ENCODE data around the gene DYNC2LI1.

DNA sequence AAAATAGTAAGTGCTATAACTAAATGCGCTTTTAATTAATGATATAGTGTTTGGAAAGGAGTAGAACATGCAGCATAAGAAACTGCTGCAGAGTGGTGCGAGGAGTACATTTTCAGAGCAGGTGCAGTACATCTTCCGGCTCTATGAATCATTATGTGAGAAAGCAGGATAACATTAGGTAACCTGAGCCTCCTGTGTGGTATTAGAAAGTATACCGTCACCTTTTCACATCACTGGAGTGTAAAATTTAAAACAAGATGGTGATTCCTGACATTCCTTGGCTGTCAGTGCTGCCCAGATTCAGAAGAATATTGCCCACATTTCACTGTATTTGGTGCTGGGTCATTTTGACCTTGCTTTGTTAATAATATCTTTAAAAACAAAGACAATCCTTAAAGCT, 7.8 kb upstream of the DYNC2LI1 start:
- TF ChIP-seq, protein P1, sequence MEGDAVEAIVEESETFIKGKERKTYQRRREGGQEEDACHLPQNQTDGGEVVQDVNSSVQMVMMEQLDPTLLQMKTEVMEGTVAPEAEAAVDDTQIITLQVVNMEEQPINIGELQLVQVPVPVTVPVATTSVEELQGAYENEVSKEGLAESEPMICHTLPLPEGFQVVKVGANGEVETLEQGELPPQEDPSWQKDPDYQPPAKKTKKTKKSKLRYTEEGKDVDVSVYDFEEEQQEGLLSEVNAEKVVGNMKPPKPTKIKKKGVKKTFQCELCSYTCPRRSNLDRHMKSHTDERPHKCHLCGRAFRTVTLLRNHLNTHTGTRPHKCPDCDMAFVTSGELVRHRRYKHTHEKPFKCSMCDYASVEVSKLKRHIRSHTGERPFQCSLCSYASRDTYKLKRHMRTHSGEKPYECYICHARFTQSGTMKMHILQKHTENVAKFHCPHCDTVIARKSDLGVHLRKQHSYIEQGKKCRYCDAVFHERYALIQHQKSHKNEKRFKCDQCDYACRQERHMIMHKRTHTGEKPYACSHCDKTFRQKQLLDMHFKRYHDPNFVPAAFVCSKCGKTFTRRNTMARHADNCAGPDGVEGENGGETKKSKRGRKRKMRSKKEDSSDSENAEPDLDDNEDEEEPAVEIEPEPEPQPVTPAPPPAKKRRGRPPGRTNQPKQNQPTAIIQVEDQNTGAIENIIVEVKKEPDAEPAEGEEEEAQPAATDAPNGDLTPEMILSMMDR (IDR thresholded peaks at IDR 0.05; ENCODE audit: control extremely low read depth in 1 of 3, insufficient read depth in 1 of 3, low read depth in 1 of 3, low read length in 3 of 3): no peak
- TF ChIP-seq POLR2AphosphoS5 (IDR thresholded peaks at IDR 0.05; ENCODE audit: low read depth, low read length): no peak
- TF ChIP-seq TEAD4 (IDR thresholded peaks at IDR 0.05; ENCODE audit: low read depth, low read length): no peak
- TF ChIP-seq HDAC2 (IDR thresholded peaks at IDR 0.05; ENCODE audit: borderline replicate concordance in 1 of 2, low read depth in 2 of 2, low read length in 2 of 2): no peak
